ENCODE data around the gene ITGA2.

DNA sequence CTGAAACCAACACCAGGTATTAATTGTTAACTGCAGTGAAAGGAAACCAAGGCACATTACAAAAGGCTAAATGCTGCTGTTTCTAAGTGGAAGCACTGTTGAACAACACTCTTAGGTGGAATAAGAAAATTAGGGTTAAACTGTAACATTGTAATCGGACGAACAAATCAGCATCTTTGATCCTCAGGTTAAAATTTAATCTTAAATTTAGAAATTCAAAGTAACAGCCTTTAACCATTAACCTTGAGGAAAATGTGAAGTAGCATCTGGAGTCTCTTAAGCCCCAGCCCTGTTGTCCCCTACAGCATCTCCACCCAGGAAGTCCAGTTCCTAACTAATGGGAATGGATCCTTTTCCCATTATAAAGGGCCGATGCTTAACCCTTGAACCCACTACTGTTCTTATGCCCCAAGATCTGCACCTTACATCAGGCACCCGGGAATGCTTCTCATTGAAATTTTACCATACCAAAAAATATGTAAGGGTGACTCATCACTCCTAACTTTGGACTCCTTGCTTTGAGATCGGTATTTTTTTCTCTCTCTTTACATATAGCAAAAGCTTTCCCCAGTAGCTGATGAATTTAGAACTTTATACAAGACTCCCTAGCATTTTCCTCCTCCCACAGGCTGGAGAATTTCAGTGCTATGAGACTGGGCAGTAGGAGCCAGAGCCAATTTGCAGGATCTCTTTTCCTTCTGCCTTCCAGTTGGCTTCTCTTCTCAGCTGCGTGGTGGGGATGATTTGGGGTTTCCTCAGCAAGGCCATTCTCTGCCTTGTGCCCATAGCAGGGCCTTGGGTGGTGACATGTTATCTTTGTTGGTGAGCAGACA is 32.0 kb upstream of the ITGA2 start:
- TF ChIP-seq POLR2A (IDR thresholded peaks at IDR 0.05; ENCODE audit: borderline replicate concordance, extremely low read depth, insufficient read depth, insufficient read length): no peak
- TF ChIP-seq POLR2AphosphoS5 (IDR thresholded peaks at IDR 0.05; ENCODE audit: low read depth, low read length): no peak
